ENCODE results near the gene IRF5. TPM values are rescaled to one million over a fixed set of nuclear protein-coding genes. Genes with fewer than 3 reads are reported as not detected.

Gene IRF5
- total RNA-seq, 4 donors from 2014 or later, result 12.2 to 20.5 (median 16.9) TPM

DNA sequence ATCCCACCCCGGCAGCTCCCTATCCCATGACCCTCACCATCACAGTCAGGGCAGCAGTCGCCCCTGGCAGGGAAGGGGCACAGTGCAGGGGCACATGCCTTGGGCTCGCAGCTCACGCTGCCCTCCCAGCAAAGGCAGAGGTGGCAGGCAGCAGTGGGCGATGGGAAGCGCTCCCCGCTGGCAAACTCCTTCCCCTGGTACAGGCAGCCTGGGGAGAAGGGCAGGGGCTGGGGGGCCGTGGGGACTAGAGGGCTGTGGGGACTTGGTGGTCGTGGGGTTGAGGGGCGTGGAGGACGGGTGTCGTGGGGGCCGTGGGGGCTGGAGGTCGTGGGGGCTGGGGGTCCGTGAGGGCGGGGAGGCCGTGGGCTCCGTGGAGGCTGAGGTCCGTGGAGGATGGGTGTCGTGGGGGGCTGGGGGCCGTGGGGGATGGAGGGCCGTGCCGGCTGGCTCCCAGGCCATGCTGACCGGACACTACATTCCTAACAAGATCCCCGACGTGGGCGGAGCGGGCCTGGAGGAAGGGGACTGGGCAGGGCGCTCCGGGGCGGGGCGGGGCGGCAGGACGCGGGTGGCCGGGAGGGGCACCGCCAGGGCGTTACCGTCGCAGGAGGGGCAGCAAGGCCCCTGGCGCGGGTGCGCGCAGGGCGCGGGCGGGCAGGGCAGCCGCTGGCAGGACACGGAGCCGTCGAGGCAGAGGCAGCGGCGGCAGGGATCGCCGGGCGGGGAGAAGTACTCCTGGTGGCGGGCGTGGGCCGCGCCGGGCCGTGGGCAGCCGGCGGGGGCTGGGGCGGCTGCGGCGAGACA, 47.2 kb upstream of the IRF5 start:
- peaks cover 0 to 35% (median 0%) of the 10 kb centered on the region in 4 donors for H3K27me3 ChIP-seq
- H3K4me3 ChIP-seq, result peak overlapping the region; percentile 44 to 66 (median 50)
- no peak for DNase-seq
- peak overlapping the region; percentile 45 to 81 (median 78) for H3K27ac ChIP-seq
- no peaks in the 10 kb centered on the region for H3K36me3 ChIP-seq
- 0% methylated on average over 3 to 4 of the region's 67 CpGs for WGBS, 2 donors
- peaks cover 19 to 54% (median 26%) of the 10 kb centered on the region in 3 donors for H3K4me1 ChIP-seq
- intact Hi-C loops (cut with DNase I), result no loop called here
- no peaks in the 10 kb centered on the region for H3K9me3 ChIP-seq
- peak in 1 of 4 donors; percentile 28 for TF ChIP-seq POLR2A (IDR thresholded peaks at IDR 0.05)
- TF ChIP-seq, protein P1, sequence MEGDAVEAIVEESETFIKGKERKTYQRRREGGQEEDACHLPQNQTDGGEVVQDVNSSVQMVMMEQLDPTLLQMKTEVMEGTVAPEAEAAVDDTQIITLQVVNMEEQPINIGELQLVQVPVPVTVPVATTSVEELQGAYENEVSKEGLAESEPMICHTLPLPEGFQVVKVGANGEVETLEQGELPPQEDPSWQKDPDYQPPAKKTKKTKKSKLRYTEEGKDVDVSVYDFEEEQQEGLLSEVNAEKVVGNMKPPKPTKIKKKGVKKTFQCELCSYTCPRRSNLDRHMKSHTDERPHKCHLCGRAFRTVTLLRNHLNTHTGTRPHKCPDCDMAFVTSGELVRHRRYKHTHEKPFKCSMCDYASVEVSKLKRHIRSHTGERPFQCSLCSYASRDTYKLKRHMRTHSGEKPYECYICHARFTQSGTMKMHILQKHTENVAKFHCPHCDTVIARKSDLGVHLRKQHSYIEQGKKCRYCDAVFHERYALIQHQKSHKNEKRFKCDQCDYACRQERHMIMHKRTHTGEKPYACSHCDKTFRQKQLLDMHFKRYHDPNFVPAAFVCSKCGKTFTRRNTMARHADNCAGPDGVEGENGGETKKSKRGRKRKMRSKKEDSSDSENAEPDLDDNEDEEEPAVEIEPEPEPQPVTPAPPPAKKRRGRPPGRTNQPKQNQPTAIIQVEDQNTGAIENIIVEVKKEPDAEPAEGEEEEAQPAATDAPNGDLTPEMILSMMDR (IDR thresholded peaks at IDR 0.05), result peak in 1 of 6 experiments; percentile 11

DNA sequence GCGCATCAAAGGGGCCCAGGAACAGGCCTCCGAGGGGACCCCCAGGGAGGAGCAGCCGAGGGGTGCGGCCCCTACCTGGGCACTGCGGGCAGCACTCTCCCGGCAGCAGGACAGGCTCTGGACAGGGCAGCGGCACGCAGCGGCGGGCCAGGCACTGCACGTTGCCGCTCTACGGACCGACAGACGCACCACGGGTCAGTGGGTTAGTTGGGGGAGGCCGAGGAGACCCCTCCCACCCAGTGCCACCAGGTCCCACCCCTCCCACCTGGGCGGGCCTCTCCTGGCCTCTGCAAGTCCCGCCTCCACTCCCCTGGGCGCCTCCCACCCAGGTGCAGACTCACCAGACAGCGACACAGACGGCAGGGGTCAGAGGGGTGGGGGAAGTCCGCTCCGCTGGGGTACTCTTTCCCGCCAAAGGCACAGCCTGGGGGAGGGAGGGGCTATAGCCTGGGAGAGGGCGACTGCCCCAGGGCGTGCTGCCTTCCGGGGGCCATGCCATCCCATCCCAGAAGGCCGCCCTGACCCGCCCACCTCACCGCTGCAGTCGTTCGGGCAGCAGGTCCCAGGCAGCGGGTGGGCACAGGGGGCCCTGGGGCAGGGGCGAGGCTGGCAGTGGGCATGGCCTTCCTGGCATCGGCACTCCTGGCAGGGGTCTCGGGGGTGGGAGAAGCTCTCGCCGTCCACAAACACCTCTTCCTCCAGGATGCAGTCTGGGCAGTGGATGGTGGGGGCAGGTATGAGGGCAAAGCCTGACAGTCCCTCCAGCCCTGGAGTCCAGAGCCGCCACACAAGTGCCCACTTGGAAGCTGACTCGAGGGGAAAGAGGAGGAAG, 46.4 kb upstream of the IRF5 start:
- Histone ChIP-seq H3K4me1 (peaks cover 19 to 55% (median 26%) of the 10 kb centered on the region in 3 donors), H3K27me3 (peaks cover 0 to 27% (median 0%) of the 10 kb centered on the region in 4 donors), H3K27ac (peak overlapping the region; percentile 45 to 81 (median 78)), H3K36me3 (no peaks in the 10 kb centered on the region), H3K9me3 (no peaks in the 10 kb centered on the region), H3K4me3 (peak overlapping the region; percentile 44 to 66 (median 50))
- DNase-seq, result no peak
- intact Hi-C loops (cut with DNase I), result no loop called here
- WGBS, 2 donors, result 31 to 67% methylated on average over 3 to 8 of the region's 41 CpGs
- TF ChIP-seq, protein P1 (IDR thresholded peaks at IDR 0.05), result no peak
- TF ChIP-seq POLR2A (IDR thresholded peaks at IDR 0.05), result no peak

DNA sequence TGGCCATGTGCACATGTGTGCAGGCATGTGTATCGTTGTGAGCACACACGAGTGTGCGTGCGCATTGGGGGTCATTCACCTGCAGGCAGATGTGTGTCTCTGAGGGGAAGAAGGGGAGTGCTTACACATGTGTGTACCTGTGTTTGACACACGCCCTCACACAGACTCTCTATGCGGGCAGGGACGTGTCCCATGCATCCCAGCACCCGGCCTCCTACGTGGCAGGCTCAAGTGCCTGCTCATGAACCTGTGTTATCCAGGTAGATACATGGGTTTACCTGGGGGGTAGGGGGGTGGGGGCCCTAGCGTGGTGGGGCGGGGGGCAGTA, 45.8 kb upstream of the IRF5 start:
- Histone ChIP-seq H3K36me3 (no peaks in the 10 kb centered on the region), H3K27ac (peak overlapping the region; percentile 45 to 81 (median 78)), H3K4me3 (peak overlapping the region; percentile 44 to 66 (median 50)), H3K9me3 (no peaks in the 10 kb centered on the region), H3K27me3 (peaks cover 0 to 21% (median 0%) of the 10 kb centered on the region in 4 donors), H3K4me1 (peaks cover 19 to 61% (median 26%) of the 10 kb centered on the region in 3 donors)
- 64 to 73% methylated on average over 5 to 9 of the region's 11 CpGs for WGBS, 2 donors
- TF ChIP-seq, protein P1 (IDR thresholded peaks at IDR 0.05), result no peak
- TF ChIP-seq POLR2A (IDR thresholded peaks at IDR 0.05), result no peak
- no peak for DNase-seq
- intact Hi-C loops (cut with DNase I), result no loop called here

DNA sequence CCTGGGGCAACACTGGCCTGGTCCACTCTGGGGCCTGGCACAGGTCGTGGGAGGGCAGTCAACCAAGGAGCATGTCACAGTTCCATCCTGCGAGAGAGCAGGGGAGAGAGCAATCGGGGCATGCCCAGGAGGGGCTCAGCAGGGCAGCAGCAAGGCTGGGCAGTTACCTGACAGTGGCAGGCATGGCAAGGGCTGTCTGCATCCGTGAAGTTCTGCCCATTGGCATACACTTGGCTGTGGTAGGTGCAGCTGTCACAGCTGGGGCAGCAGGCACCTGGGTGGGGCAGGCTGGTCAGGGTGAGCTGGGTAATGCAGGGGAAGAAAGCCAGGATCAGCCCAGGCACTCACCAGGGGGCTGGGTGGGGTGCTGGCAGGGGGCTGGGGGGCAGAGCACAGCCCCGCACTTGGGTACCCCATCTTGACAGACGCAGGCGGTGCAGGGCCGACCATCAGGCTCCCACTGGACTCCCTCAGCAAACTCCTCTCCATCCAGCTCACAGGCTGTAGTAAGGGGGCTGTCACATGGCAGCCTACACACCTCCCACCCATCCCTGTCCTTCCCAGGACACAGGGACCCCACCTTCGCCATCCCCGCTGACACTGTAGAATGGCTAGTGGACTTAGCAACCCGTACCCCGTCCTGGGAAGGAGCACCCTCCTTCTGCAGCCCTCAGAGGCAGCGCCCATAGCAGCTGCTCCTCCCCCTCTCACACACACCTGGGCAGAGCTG, 45.0 kb upstream of the IRF5 start:
- Histone ChIP-seq H3K9me3 (no peaks in the 10 kb centered on the region), H3K4me1 (peaks cover 21 to 69% (median 26%) of the 10 kb centered on the region in 3 donors), H3K27ac (peak overlapping the region; percentile 45 to 81 (median 78)), H3K36me3 (no peaks in the 10 kb centered on the region), H3K4me3 (no peak overlapping the region), H3K27me3 (peaks cover 0 to 18% (median 0%) of the 10 kb centered on the region in 4 donors)
- 80% methylated on average over 4 of the region's 13 CpGs; no CpG with 5 or more reads in 1 of the 2 donors for WGBS, 2 donors
- no peak for DNase-seq
- TF ChIP-seq POLR2A (IDR thresholded peaks at IDR 0.05), result no peak
- TF ChIP-seq, protein P1 (IDR thresholded peaks at IDR 0.05), result no peak
- intact Hi-C loops (cut with DNase I), result no loop called here
